Colonic mucosa (tissue), 4 donors: ENCODE results near the gene GGCT. TPM values are rescaled to one million over a fixed set of nuclear protein-coding genes. Genes with fewer than 3 reads are reported as not detected.
"Not testable (repeated sequence)": the region's sequence is repeated elsewhere in the genome, so short reads cannot be mapped to it uniquely, and the experiment has no call there.

Source experiments
- DNase-seq: peaks from one replicate; pipeline ENCODE4 v3.0.0-alpha.2; 2020
- H3K27ac ChIP-seq: fragments of 200-600 bp; one replicate; pipeline ENCODE4 v1.8.0; 2021
- H3K27me3 ChIP-seq: fragments of 200-600 bp; one replicate; pipeline ENCODE4 v1.8.0; 2021
- H3K36me3 ChIP-seq: fragments of 200-600 bp; one replicate; pipeline ENCODE4 v1.8.0; 2021
- H3K4me1 ChIP-seq: fragments of 200-600 bp; one replicate; pipeline ENCODE4 v1.8.0; 2021; ENCODE audit warnings: mild to moderate bottlenecking
- H3K4me3 ChIP-seq: fragments of 200-600 bp; one replicate; pipeline ENCODE4 v1.8.0; 2021
- H3K9ac ChIP-seq, 2 donors: one replicate each; pipeline ENCODE4 v1.7.0; 2013; ENCODE audit warnings: control low read depth in 2 of 2, low read depth in 2 of 2, low read length in 2 of 2
- H3K9me3 ChIP-seq: fragments of 200-600 bp; one replicate; pipeline ENCODE4 v1.8.0; 2021
- CTCF ChIP-seq: fragments of 200-600 bp; IDR thresholded peaks from one replicate; pipeline ENCODE4 v1.8.0; 2022; ENCODE audit warnings: antibody characterized with exemption, mild to moderate bottlenecking
- intact Hi-C: fragments of 100-400 bp; cut with DNase I; formaldehyde crosslinking; loops from one replicate; pipeline ENCODE4 v1.14.1; 2022
- total RNA-seq, 2 donors: library from RNA; stranded (reverse); fragmentation: NEBNext Ultra II Directional in 1 of 2; extraction: Animal tissue kit (Norgen Biotek cat#: 25700) in 1 of 2; gene quantifications; one replicate each; pipeline ENCODE4 v1.2.1, GENCODE V29; 2021
- donor health status: healthy.
- donor health status: DM: no; HTN: no; CAD: no.
- donor health status: DM: no; HTN: no; CAD: no.

Gene GGCT
- total RNA-seq, 2 donors from 2014 or later = 42.5 to 103 TPM

- Histone ChIP-seq H3K27me3 (no peaks in the 10 kb centered on the region), H3K4me3 (no peak overlapping the region), H3K9me3 (no peaks in the 10 kb centered on the region), H3K36me3 (no peaks in the 10 kb centered on the region), H3K4me1 (no peaks in the 10 kb centered on the region), H3K9ac (no peak overlapping the region), H3K27ac (no peak overlapping the region)
- peak; percentile 82 for TF ChIP-seq CTCF
- intact Hi-C loops = loop anchor here (5.0 kb wide), 2 partner anchors 37 to 52 kb away; no protein-coding TSS in a partner anchor
- peak; percentile 44 for DNase-seq
These were observed 5.8 kb upstream of the GGCT start for GRCh38 chr7:30510124-30511075.

DNA sequence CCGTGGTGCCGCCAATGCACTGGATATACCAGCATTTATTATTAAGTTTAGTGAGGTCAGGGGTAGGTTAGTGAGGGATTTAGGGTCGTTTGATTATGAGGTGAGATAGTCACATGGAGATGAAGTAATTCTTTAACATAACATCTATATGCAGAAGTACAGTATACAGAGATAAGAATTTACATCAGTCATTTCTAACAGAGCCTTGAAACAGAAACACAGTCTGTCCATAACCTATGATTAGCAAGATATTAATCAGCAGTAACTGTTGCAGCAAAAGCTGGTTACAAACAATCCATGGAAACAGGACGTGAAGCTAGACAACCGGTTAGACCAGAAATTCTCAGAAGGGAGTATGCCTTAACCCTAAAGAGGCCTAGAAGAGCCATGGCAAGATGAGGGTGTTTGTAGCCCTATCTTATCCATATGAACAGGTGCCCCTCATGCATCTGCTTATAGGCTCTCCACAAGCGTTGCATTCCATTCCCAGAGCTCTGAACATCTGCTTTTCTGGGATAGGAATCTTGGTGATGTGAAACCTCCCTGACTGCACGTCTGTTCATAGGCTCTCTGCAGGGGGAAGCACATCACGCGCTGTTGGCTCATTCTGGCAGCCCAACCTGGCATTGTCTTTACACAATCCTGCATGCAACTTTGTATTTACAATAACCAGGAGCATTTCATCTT lies 4.7 kb upstream of the GGCT start:
- H3K9ac ChIP-seq, H3K27me3 ChIP-seq, H3K4me1 ChIP-seq, H3K9me3 ChIP-seq, H3K4me3 ChIP-seq, H3K36me3 ChIP-seq, intact Hi-C loops, H3K27ac ChIP-seq, DNase-seq: not testable (repeated sequence)

GRCh38 chr7:30507346-30507900 lies 2.8 kb upstream of the GGCT start:
- DNase-seq = not testable (repeated sequence)

GRCh38 chr7:30505174-30505697 lies 607 bp upstream of the GGCT start:
- peak overlapping the region; percentile 72 for H3K27ac ChIP-seq
- no peak for DNase-seq
- no peaks in the 10 kb centered on the region for H3K27me3 ChIP-seq
- H3K4me1 ChIP-seq = no peaks in the 10 kb centered on the region
- peak overlapping the region; percentile 92 for H3K4me3 ChIP-seq
- H3K9ac ChIP-seq = peak overlapping the region; percentile 80 to 93
- no peaks in the 10 kb centered on the region for H3K9me3 ChIP-seq
- H3K36me3 ChIP-seq = no peaks in the 10 kb centered on the region
- intact Hi-C loops = no loop called here
- no peak for TF ChIP-seq CTCF

More at GRCh38 chr7:30507346-30507900, 2.8 kb upstream of the GGCT start:
- H3K9me3 ChIP-seq, H3K27me3 ChIP-seq, H3K9ac ChIP-seq, H3K4me1 ChIP-seq, H3K4me3 ChIP-seq, H3K27ac ChIP-seq, H3K36me3 ChIP-seq, intact Hi-C loops: not testable (repeated sequence)

DNA sequence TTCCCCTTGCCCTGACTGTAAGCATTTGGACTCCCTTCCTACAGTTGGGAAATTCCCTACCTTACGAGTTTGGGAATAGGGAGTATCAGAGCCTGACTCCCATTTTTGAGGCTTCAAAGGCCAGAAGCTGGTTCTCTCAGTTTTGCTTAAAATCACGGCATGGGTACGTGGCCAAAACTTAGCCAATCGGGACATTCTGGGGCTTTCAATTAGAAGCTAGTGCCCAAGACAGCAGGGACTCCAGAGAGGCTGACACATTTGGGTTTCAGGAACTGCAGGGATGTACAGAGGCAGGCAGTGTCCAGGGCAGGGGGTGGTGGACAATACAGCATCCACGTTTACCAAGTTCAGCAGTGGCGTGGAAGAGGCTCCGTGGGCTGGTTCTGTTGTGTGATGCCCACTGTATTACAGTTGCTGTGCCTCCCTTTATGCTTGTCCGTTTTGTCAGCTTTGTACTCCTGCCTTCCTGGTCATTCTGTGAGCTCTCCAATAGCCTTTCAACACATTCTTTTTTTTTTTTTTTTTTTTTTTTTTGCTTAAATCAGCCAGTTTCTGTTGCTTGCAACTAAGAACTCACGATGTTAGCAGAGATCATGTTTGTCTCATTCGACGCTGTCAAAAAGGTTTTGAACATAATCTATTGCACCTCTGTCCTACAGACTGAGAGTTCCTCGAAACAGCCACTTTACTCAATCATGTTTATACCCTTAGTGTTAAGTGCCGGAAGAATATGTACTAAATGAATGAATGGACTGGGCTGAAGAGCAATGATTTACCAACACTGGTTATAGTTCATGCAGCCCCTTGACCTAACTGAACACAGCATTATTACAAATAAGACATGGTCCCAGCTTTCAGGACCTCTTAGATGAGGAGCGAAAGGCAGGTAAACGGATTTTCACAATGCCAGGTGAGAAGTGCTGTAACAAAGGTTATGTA lies 1.1 kb downstream of the GGCT start:
- Histone ChIP-seq H3K27me3 (no peaks in the 10 kb centered on the region), H3K9ac (peak overlapping the region; percentile 85 to 93), H3K9me3 (no peaks in the 10 kb centered on the region), H3K36me3 (no peaks in the 10 kb centered on the region), H3K4me3 (peak overlapping the region; percentile 92), H3K4me1 (no peaks in the 10 kb centered on the region), H3K27ac (no peak overlapping the region)
- no peak for DNase-seq
- intact Hi-C loops = no loop called here
- TF ChIP-seq CTCF = no peak
